Caco-2 (cell line): Measurements from ENCODE around the gene ACE. TPM values are rescaled to one million over a fixed set of nuclear protein-coding genes. Genes with fewer than 3 reads are reported as not detected.

Experiments
- BruUV-seq: library from RNA; stranded (reverse); fragments of 400-500 nt; replicated peaks from 2 replicates; lab custom pipeline; 2021; lab: Mats Ljungman, UMichigan
- CTCF ChIA-PET: fragments of 300-600 bp; sonication (Branson Sonifier 250); formaldehyde crosslinking; loops from one replicate; lab custom pipeline; 2022; ENCODE audit warnings: antibody characterized with exemption; lab: Charles Lee
- POLR2A ChIA-PET: fragments of 300-600 bp; sonication (Branson Sonifier 250); formaldehyde crosslinking; loops from one replicate; lab custom pipeline; 2022; ENCODE audit warnings: antibody characterized with exemption; lab: Charles Lee
- DNase-seq, 2 experiments: peaks; one replicate each; pipeline versions ENCODE4 v3.0.0 to v3.0.0-alpha.2; 2020 to 2022
- H3K27me3 ChIP-seq: replicated peaks from 2 replicates; pipeline ENCODE4 v1.6.0; 2011; ENCODE audit warnings: low read length; ENCODE audit not compliant: control insufficient read depth, insufficient read depth
- H3K36me3 ChIP-seq: 2 replicates; pipeline ENCODE4 v1.5.1; 2011; ENCODE audit warnings: low read length; ENCODE audit not compliant: control insufficient read depth, insufficient read depth
- H3K4me1 ChIP-seq: fragments of 250-450 bp; sonication (Bioruptor Pico); 2 replicates; pipeline ENCODE4 v1.5.1; 2020; ENCODE audit warnings: mild to moderate bottlenecking
- H3K4me3 ChIP-seq: 2 replicates; pipeline ENCODE4 v1.5.1; 2011; ENCODE audit warnings: low read depth, mild to moderate bottlenecking, control low read depth, low read length
- H3K9me3 ChIP-seq: fragments of 250-450 bp; sonication (Bioruptor Pico); 2 replicates; pipeline ENCODE4 v1.5.1; 2020; ENCODE audit warnings: mild to moderate bottlenecking, moderate library complexity
- H3K27ac Mint-ChIP-seq: one replicate; pipeline ENCODE4 v1.8.0; 2022; ENCODE audit warnings: mixed read lengths; ENCODE audit not compliant: unreplicated experiment
- H3K27me3 Mint-ChIP-seq: one replicate; pipeline ENCODE4 v1.8.0; 2022; ENCODE audit warnings: mixed read lengths; ENCODE audit not compliant: insufficient read depth, unreplicated experiment
- H3K36me3 Mint-ChIP-seq: one replicate; pipeline ENCODE4 v1.8.0; 2022; ENCODE audit warnings: mild to moderate bottlenecking, mixed read lengths; ENCODE audit not compliant: insufficient read depth, unreplicated experiment
- H3K4me1 Mint-ChIP-seq: one replicate; pipeline ENCODE4 v1.8.0; 2022; ENCODE audit warnings: low read depth, mixed read lengths; ENCODE audit not compliant: unreplicated experiment
- H3K4me3 Mint-ChIP-seq: one replicate; pipeline ENCODE4 v1.8.0; 2022; ENCODE audit warnings: mild to moderate bottlenecking, moderate library complexity, mixed read lengths; ENCODE audit not compliant: unreplicated experiment
- H3K9me3 Mint-ChIP-seq: one replicate; pipeline ENCODE4 v1.8.0; 2022; ENCODE audit warnings: mixed read lengths; ENCODE audit not compliant: unreplicated experiment
- CTCF ChIP-seq, 2 experiments: fragments of 200-600 bp in 1 of 2; IDR thresholded peaks; 1 replicate in 1 of 2; 2 replicates in 1 of 2; pipeline versions ENCODE4 v1.5.1 to v1.8.0; 2011 to 2022; ENCODE audit warnings: antibody characterized with exemption in 1 of 2, control low read depth in 1 of 2, inconsistent platforms in 1 of 2, low read depth in 1 of 2, low read length in 1 of 2, mild to moderate bottlenecking in 1 of 2, moderate library complexity in 1 of 2; ENCODE audit not compliant: insufficient read depth in 1 of 2, severe bottlenecking in 1 of 2, unreplicated experiment in 1 of 2
- intact Hi-C: fragments of 100-400 bp; cut with micrococcal nuclease; formaldehyde crosslinking; loops from one replicate; pipeline ENCODE4 v1.10.0; 2022; ENCODE audit not compliant: unreplicated experiment
- total RNA-seq: library from RNA; stranded (reverse); gene quantifications from 2 replicates; pipeline ENCODE4 v1.2.3, GENCODE V29; 2022

The ACE gene
- total RNA-seq, 1 experiment from 2014 or later = 3.4 TPM

- Mint-ChIP-seq H3K4me1 (peaks cover 8% of the 10 kb centered on the region), H3K9me3 (no peaks in the 10 kb centered on the region), H3K27me3 (peaks cover 8% of the 10 kb centered on the region), H3K4me3 (no peak overlapping the region), H3K36me3 (no peaks in the 10 kb centered on the region), H3K27ac (no peak overlapping the region)
- Histone ChIP-seq H3K4me3 (no peak overlapping the region), H3K36me3 (no peaks in the 10 kb centered on the region), H3K9me3 (no peaks in the 10 kb centered on the region), H3K27me3 (no peaks in the 10 kb centered on the region), H3K4me1 (0 out of 2 replicates have a peak, but pooled peaks cover 4% of the 10 kb centered on the region)
- POLR2A ChIA-PET = no interaction called here
- no peak for TF ChIP-seq CTCF (IDR thresholded peaks at IDR 0.05; ENCODE audit: insufficient read depth in 1 of 2, low read depth in 1 of 2, low read length in 1 of 2, severe bottlenecking in 1 of 2, unreplicated experiment in 1 of 2)
- CTCF ChIA-PET = no interaction called here
- DNase-seq = no peak
- BruUV-seq = no TSS peak
- intact Hi-C loops = no loop called here
Observed at GRCh38 chr17:63519116-63519881, 42.4 kb downstream of the ACE start.

GRCh38 chr17:63519972-63520882 lies 43.4 kb downstream of the ACE start:
- H3K36me3 ChIP-seq = no peaks in the 10 kb centered on the region
- intact Hi-C loops = no loop called here
- no peaks in the 10 kb centered on the region for H3K27me3 ChIP-seq
- no TSS peak for BruUV-seq
- H3K9me3 ChIP-seq = no peaks in the 10 kb centered on the region
- H3K4me3 Mint-ChIP-seq = no peak overlapping the region
- H3K27me3 Mint-ChIP-seq = peaks cover 8% of the 10 kb centered on the region
- H3K4me1 Mint-ChIP-seq = peaks cover 8% of the 10 kb centered on the region
- no peak for DNase-seq
- H3K27ac Mint-ChIP-seq = no peak overlapping the region
- TF ChIP-seq CTCF (IDR thresholded peaks at IDR 0.05; ENCODE audit: insufficient read depth in 1 of 2, low read depth in 1 of 2, low read length in 1 of 2, severe bottlenecking in 1 of 2, unreplicated experiment in 1 of 2) = no peak
- CTCF ChIA-PET = interaction anchor here (0.6 kb wide), 1 partner anchor 205 kb away, joined by 3 read pairs; no protein-coding TSS in a partner anchor
- H3K36me3 Mint-ChIP-seq = no peaks in the 10 kb centered on the region
- no peaks in the 10 kb centered on the region for H3K9me3 Mint-ChIP-seq
- POLR2A ChIA-PET = no interaction called here
- 0 out of 2 replicates have a peak, but pooled peaks cover 4% of the 10 kb centered on the region for H3K4me1 ChIP-seq
- no peak overlapping the region for H3K4me3 ChIP-seq

GRCh38 chr17:63523253-63523855 lies 46.5 kb downstream of the ACE start, which contains the start of gene KCNH6:
TSS of gene KCNH6 (plus strand) at chr17:63523358. CDS start at chr17:63523414, 56 bp downstream.
- no peak for TF ChIP-seq CTCF (IDR thresholded peaks at IDR 0.05; ENCODE audit: insufficient read depth in 1 of 2, low read depth in 1 of 2, low read length in 1 of 2, severe bottlenecking in 1 of 2, unreplicated experiment in 1 of 2)
- no peaks in the 10 kb centered on the region for H3K9me3 ChIP-seq
- ChIA-PET CTCF (interaction anchor here (0.7 to 1.0 kb wide), 2 partner anchors 32 to 44 kb away, joined by 3 to 5 read pairs; no protein-coding TSS in a partner anchor), POLR2A (interaction anchor here (0.6 kb wide), 1 partner anchor 250 kb away, joined by 3 read pairs; the partner anchor contains the start of gene DDX42)
- peak within 1 kb of the TSS; percentile 35 for H3K4me3 ChIP-seq
- H3K36me3 ChIP-seq = no peaks in the 10 kb centered on the region
- H3K4me1 ChIP-seq = 0 out of 2 replicates have a peak, but pooled peaks cover 4% of the 10 kb centered on the region
- H3K27me3 Mint-ChIP-seq = peaks cover 8% of the 10 kb centered on the region
- H3K27ac Mint-ChIP-seq = no peak within 1 kb of the TSS
- BruUV-seq = no TSS peak
- no peaks in the 10 kb centered on the region for H3K36me3 Mint-ChIP-seq
- no peak for DNase-seq
- intact Hi-C loops = loop anchor here (2.0 kb wide), 2 partner anchors 49 to 77 kb away; partner anchors contain the start of gene CYB561
- peak within 1 kb of the TSS; percentile 57 for H3K4me3 Mint-ChIP-seq
- no peaks in the 10 kb centered on the region for H3K9me3 Mint-ChIP-seq
- H3K4me1 Mint-ChIP-seq = peaks cover 8% of the 10 kb centered on the region
- no peaks in the 10 kb centered on the region for H3K27me3 ChIP-seq
